Thoracic aorta (tissue), 2 donors: Measurements from ENCODE around the gene CD163. TPM values are rescaled to one million over a fixed set of nuclear protein-coding genes. Genes with fewer than 3 reads are reported as not detected.
"Not testable (repeated sequence)": the region's sequence is repeated elsewhere in the genome, so short reads cannot be mapped to it uniquely, and the experiment has no call there.

Experiments
- ATAC-seq: fragments of 150-250 bp; one replicate; pipeline ENCODE4 v1.8.0; 2017; ENCODE audit warnings: low read depth; ENCODE audit not compliant: insufficient number of reproducible peaks, low FRiP score
- DNase-seq: peaks from one replicate; pipeline ENCODE4 v3.0.0-alpha.2; 2020; ENCODE audit warnings: low spot score
- H3K27ac ChIP-seq, 2 donors: fragments of 200-600 bp; sonication (generic); 1 replicate in 1 of 2; 2 replicates in 1 of 2; pipeline ENCODE4 v1.5.1; 2016; ENCODE audit warnings: mild to moderate bottlenecking in 2 of 2, moderate library complexity in 2 of 2
- H3K27me3 ChIP-seq: fragments of 200-600 bp; sonication (generic); replicated peaks from 2 replicates; pipeline ENCODE4 v1.6.0; 2016; ENCODE audit warnings: mild to moderate bottlenecking; ENCODE audit not compliant: insufficient read depth
- H3K36me3 ChIP-seq: fragments of 200-600 bp; sonication (generic); one replicate; pipeline ENCODE4 v1.5.1; 2016
- H3K4me1 ChIP-seq, 2 donors: fragments of 200-600 bp; sonication (generic); 1 replicate in 1 of 2; 2 replicates in 1 of 2; pipeline versions ENCODE4 v1.5.1 to v1.6.0; 2016; ENCODE audit warnings: low read depth in 2 of 2, mild to moderate bottlenecking in 1 of 2; ENCODE audit not compliant: control insufficient read depth in 1 of 2
- H3K4me3 ChIP-seq: fragments of 200-600 bp; sonication (generic); 2 replicates; pipeline ENCODE4 v1.5.1; 2016; ENCODE audit warnings: mild to moderate bottlenecking
- H3K9me3 ChIP-seq: fragments of 200-600 bp; sonication (generic); 2 replicates; pipeline ENCODE4 v1.5.1; 2016
- total RNA-seq, 2 donors: library from RNA; depleted of rRNA; stranded (reverse); fragments of >200 nt; gene quantifications; one replicate each; pipeline versions ENCODE4 v1.1.0 to v1.2.3, GENCODE V29; 2016
- TF ChIP-seq, protein P1 (sequence below): fragments of 200-600 bp; sonication (generic); IDR thresholded peaks from one replicate; pipeline ENCODE4 v1.5.1; 2019; ENCODE audit warnings: antibody characterized with exemption

CD163 gene
- 100 to 1,000 TPM; 341 to 464 TPM for total RNA-seq

GRCh38 chr12:7503686-7504415, at the start of gene CD163:
TSS of gene CD163 (minus strand) at chr12:7503777. CDS start at chr12:7503690, 87 bp downstream.
- Histone ChIP-seq H3K27ac (peak within 1 kb of the TSS in 1 of 2 donors; percentile 51), H3K27me3 (no peaks in the 10 kb centered on the region), H3K4me3 (peak within 1 kb of the TSS; percentile 42), H3K36me3 (no peaks in the 10 kb centered on the region), H3K9me3 (no peaks in the 10 kb centered on the region), H3K4me1 (no peaks in the 10 kb centered on the region)
- ATAC-seq (no peak), DNase-seq (no peak)
- TF ChIP-seq, protein P1, sequence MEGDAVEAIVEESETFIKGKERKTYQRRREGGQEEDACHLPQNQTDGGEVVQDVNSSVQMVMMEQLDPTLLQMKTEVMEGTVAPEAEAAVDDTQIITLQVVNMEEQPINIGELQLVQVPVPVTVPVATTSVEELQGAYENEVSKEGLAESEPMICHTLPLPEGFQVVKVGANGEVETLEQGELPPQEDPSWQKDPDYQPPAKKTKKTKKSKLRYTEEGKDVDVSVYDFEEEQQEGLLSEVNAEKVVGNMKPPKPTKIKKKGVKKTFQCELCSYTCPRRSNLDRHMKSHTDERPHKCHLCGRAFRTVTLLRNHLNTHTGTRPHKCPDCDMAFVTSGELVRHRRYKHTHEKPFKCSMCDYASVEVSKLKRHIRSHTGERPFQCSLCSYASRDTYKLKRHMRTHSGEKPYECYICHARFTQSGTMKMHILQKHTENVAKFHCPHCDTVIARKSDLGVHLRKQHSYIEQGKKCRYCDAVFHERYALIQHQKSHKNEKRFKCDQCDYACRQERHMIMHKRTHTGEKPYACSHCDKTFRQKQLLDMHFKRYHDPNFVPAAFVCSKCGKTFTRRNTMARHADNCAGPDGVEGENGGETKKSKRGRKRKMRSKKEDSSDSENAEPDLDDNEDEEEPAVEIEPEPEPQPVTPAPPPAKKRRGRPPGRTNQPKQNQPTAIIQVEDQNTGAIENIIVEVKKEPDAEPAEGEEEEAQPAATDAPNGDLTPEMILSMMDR = no peak

DNA sequence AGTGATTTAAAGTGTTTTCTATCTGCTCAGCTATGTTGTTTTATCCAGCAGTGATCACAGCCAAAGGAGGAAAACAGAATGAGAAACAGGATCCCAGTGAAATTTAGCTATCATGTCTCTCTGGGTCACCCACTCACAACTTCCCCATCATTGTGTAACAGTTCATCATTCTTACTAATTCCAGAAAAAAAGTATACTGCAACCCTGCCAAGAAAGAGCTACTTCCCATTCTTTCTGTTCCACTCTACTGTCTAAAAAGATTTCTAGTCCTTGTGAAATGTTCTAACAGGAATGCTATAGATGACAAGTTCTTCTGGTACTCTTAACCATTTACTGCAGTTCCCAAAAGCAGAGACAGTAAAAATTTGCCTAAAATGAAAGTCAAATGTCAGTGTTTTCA, 39.2 kb upstream of the CD163 start:
- no peaks in the 10 kb centered on the region for H3K4me1 ChIP-seq
- H3K9me3 ChIP-seq = no peaks in the 10 kb centered on the region
- ATAC-seq = no peak
- H3K27me3 ChIP-seq = no peaks in the 10 kb centered on the region
- DNase-seq = no peak
- H3K4me3 ChIP-seq = no peak overlapping the region
- H3K36me3 ChIP-seq = no peaks in the 10 kb centered on the region
- TF ChIP-seq, protein P1 = no peak
- H3K27ac ChIP-seq = no peak overlapping the region

GRCh38 chr12:7542046-7542445, 38.5 kb upstream of the CD163 start:
- TF ChIP-seq, protein P1 = no peak
- Histone ChIP-seq H3K4me1 (no peaks in the 10 kb centered on the region), H3K27me3 (no peaks in the 10 kb centered on the region), H3K9me3 (no peaks in the 10 kb centered on the region), H3K4me3 (no peak overlapping the region), H3K36me3 (no peaks in the 10 kb centered on the region), H3K27ac (peak overlapping the region in 1 of 2 donors; percentile 15)
- no peak for ATAC-seq
- DNase-seq = no peak

DNA sequence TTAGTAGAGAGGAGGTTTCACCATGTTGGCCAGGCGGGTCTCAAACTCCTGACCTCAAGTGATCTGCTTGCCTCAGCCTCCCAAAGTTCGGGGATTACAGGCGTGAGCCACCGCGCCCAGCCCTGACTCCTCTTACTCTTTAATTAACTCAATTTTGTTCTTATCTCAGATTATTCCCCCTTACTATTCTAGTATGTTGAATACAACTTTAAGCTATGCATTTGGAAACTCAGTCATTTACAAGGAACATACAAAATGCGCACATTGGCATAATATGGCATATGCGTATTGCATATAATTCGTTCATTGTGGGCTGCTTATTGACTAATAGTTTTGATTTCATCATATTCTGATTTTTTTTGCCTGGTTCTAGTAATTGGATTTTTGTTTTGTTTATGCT, 10.8 kb upstream of the CD163 start:
- H3K27me3 ChIP-seq = no peaks in the 10 kb centered on the region
- no peaks in the 10 kb centered on the region for H3K36me3 ChIP-seq
- TF ChIP-seq, protein P1 = no peak
- H3K4me1 ChIP-seq = no peaks in the 10 kb centered on the region
- ATAC-seq = no peak
- H3K27ac ChIP-seq = no peak overlapping the region
- H3K9me3 ChIP-seq = no peaks in the 10 kb centered on the region
- DNase-seq = no peak
- H3K4me3 ChIP-seq = no peak overlapping the region

DNA sequence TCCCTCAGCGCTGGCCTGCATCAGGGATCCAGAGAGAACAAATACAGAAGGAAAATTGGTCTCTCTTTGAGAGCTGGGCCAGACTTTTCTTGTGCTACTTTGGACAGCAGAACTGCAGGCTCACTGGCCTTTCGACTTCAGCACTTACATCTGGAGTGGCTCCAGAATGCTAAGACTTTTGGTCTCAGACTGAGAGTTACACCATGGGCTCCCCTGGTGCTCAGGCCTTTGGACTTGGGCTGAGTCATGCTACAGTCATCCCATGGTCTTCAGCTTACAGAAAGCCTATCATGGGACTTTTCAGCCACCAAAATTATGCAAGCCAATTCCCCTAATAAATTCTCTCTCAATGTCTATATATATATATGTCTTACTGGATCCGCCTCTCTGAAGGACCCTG, 9.0 kb upstream of the CD163 start:
- no peak for ATAC-seq
- H3K9me3 ChIP-seq = no peaks in the 10 kb centered on the region
- TF ChIP-seq, protein P1 = no peak
- no peak overlapping the region for H3K4me3 ChIP-seq
- no peaks in the 10 kb centered on the region for H3K36me3 ChIP-seq
- no peaks in the 10 kb centered on the region for H3K4me1 ChIP-seq
- no peaks in the 10 kb centered on the region for H3K27me3 ChIP-seq
- no peak overlapping the region for H3K27ac ChIP-seq
- DNase-seq = no peak

DNA sequence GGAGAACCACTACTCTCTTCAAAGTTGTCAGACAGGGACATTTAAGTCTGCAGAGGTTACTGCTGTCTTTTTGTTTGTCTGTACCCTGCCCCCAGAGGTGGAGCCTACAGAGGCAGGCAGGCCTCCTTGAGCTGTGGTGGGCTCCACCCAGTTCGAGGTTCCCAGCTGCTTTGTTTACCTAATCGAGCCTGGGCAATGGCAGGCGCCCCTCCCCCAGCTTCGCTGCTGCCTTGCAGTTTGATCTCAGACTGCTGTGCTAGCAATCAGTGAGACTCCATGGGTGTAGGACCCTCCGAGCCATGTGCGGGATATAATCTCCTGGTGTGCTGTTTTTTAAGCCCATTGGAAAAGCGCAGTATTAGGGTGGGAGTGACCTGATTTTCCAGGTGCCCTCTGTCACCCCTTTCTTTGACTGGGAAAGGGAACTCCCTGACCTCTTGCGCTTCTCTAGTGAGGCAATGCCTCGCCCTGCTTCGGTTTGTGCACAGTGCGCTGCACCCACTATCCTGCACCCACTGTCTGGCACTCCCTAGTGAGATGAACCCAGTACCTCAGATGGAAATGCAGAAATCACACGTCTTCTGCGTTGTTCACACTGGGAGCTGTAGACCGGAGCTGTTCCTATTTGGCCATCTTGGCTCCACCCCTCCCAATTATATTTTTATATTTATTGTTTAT, 6.4 kb upstream of the CD163 start:
- H3K27ac ChIP-seq, H3K4me3 ChIP-seq, H3K9me3 ChIP-seq, H3K4me1 ChIP-seq, H3K36me3 ChIP-seq, H3K27me3 ChIP-seq, ATAC-seq, DNase-seq: not testable (repeated sequence)
